NCI-H1105 (cell line): ENCODE measurements around the gene ATAT1.
"Not testable (repeated sequence)": the region's sequence is repeated elsewhere in the genome, so short reads cannot be mapped to it uniquely, and the experiment has no call there.

ENCODE experiments used
- DNase-seq: peaks from one replicate; lab custom pipeline; 2025; lab: John Stamatoyannopoulos, UW

Gene ATAT1

GRCh38 chr6:30651143-30651542, 24.5 kb downstream of the ATAT1 start:
- DNase-seq, result no peak

GRCh38 chr6:30654798-30655742, 28.4 kb downstream of the ATAT1 start:
- no peak for DNase-seq

GRCh38 chr6:30655743-30656094, 29.0 kb downstream of the ATAT1 start:
- DNase-seq, result no peak

- no peak for DNase-seq
Measured at GRCh38 chr6:30656513-30656912, 29.8 kb downstream of the ATAT1 start.

- DNase-seq, result no peak
Measured at GRCh38 chr6:30657454-30657853, 30.8 kb downstream of the ATAT1 start.

- DNase-seq, result not testable (repeated sequence)
Measured at GRCh38 chr6:30657922-30658321, 31.2 kb downstream of the ATAT1 start.

GRCh38 chr6:30664994-30665767, 38.5 kb downstream of the ATAT1 start:
- DNase-seq, result no peak

- DNase-seq, result not testable (repeated sequence)
Measured at GRCh38 chr6:30666300-30666699, 39.6 kb downstream of the ATAT1 start.

GRCh38 chr6:30670760-30671527, 44.3 kb downstream of the ATAT1 start:
- no peak for DNase-seq

- peak; percentile 95 for DNase-seq
Measured at GRCh38 chr6:30672445-30673253, 46.0 kb downstream of the ATAT1 start, which contains the start of gene DHX16. Gene DHX16, minus strand, starts transcription at chr6:30673006. Its CDS starts 165 bp downstream, at chr6:30672841.

GRCh38 chr6:30676660-30677285, 50.1 kb downstream of the ATAT1 start:
- no peak for DNase-seq

GRCh38 chr6:30678964-30679726, 52.5 kb downstream of the ATAT1 start:
- DNase-seq, result peak; percentile 47

- DNase-seq, result no peak
Measured at GRCh38 chr6:30679765-30680535, 53.3 kb downstream of the ATAT1 start.

- no peak for DNase-seq
Measured at GRCh38 chr6:30681766-30682142, 55.1 kb downstream of the ATAT1 start.

- no peak for DNase-seq
Measured at GRCh38 chr6:30682143-30683117, 55.8 kb downstream of the ATAT1 start.

- no peak for DNase-seq
Measured at GRCh38 chr6:30683183-30683979, 56.7 kb downstream of the ATAT1 start.

GRCh38 chr6:30683980-30684338, 57.3 kb downstream of the ATAT1 start:
- DNase-seq, result no peak
